GM18526 (cell line): ENCODE data around the gene TRIM44.

Source experiments
- POLR2A ChIP-seq: IDR thresholded peaks from 3 replicates; pipeline ENCODE4 v1.6.1; 2011; ENCODE audit not compliant: insufficient read length; ENCODE audit errors: extremely low read depth

Gene TRIM44

GRCh38 chr11:35624316-35624715 lies 38.3 kb upstream of the TRIM44 start:
- no peak for TF ChIP-seq POLR2A

GRCh38 chr11:35624781-35625180 lies 37.8 kb upstream of the TRIM44 start:
- no peak for TF ChIP-seq POLR2A

- TF ChIP-seq POLR2A, result no peak
Measured at GRCh38 chr11:35626501-35626900, 36.1 kb upstream of the TRIM44 start.

- TF ChIP-seq POLR2A, result no peak
Measured at GRCh38 chr11:35629511-35629910, 33.1 kb upstream of the TRIM44 start.

GRCh38 chr11:35629914-35630313 lies 32.7 kb upstream of the TRIM44 start:
- no peak for TF ChIP-seq POLR2A

- no peak for TF ChIP-seq POLR2A
Measured at GRCh38 chr11:35631891-35632290, 30.7 kb upstream of the TRIM44 start.

GRCh38 chr11:35632301-35632700 lies 30.3 kb upstream of the TRIM44 start:
- no peak for TF ChIP-seq POLR2A

GRCh38 chr11:35633827-35634423 lies 28.6 kb upstream of the TRIM44 start:
- TF ChIP-seq POLR2A, result no peak

- no peak for TF ChIP-seq POLR2A
Measured at GRCh38 chr11:35635933-35636332, 26.6 kb upstream of the TRIM44 start.

- no peak for TF ChIP-seq POLR2A
Measured at GRCh38 chr11:35639591-35640179, 22.9 kb upstream of the TRIM44 start.

- TF ChIP-seq POLR2A, result no peak
Measured at GRCh38 chr11:35641171-35641897, 21.2 kb upstream of the TRIM44 start.

GRCh38 chr11:35641964-35642363 lies 20.6 kb upstream of the TRIM44 start:
- no peak for TF ChIP-seq POLR2A

GRCh38 chr11:35647421-35648093 lies 15.0 kb upstream of the TRIM44 start:
- no peak for TF ChIP-seq POLR2A

- no peak for TF ChIP-seq POLR2A
Measured at GRCh38 chr11:35650006-35650405, 12.6 kb upstream of the TRIM44 start.

- no peak for TF ChIP-seq POLR2A
Measured at GRCh38 chr11:35650467-35650866, 12.1 kb upstream of the TRIM44 start.

- TF ChIP-seq POLR2A, result no peak
Measured at GRCh38 chr11:35651263-35651662, 11.3 kb upstream of the TRIM44 start.
